HL-60 (cell line): ENCODE results near the gene TTC34.

ENCODE experiments used
- DNase-seq, 2 experiments: peaks; one replicate each; pipeline ENCODE4 v3.0.0-alpha.2; 2010 to 2020; ENCODE audit warnings: low read depth in 1 of 2, low spot score in 1 of 2
- H3K27ac ChIP-seq: fragments of 250-450 bp; sonication (Bioruptor Pico); replicated peaks from 2 replicates; pipeline ENCODE4 v1.5.1; 2020; ENCODE audit warnings: mild to moderate bottlenecking, moderate library complexity
- H3K27me3 ChIP-seq: fragments of 250-450 bp; sonication (Bioruptor Pico); 2 replicates; pipeline ENCODE4 v1.5.1; 2021; ENCODE audit warnings: mild to moderate bottlenecking, moderate library complexity; ENCODE audit not compliant: insufficient read depth, poor library complexity, severe bottlenecking
- H3K4me3 ChIP-seq: replicated peaks from 2 replicates; pipeline ENCODE4 v1.5.1; 2011; ENCODE audit warnings: mild to moderate bottlenecking, control low read depth, low read length; ENCODE audit not compliant: insufficient read depth
- GABPA ChIP-seq: IDR thresholded peaks from 2 replicates; pipeline ENCODE4 v1.6.1; 2012; ENCODE audit warnings: low read depth
- POLR2AphosphoS5 ChIP-seq: IDR thresholded peaks from 2 replicates; pipeline ENCODE4 v1.6.1; 2012; ENCODE audit warnings: low read depth
- REST ChIP-seq: IDR thresholded peaks from 2 replicates; pipeline ENCODE4 v1.6.1; 2012; ENCODE audit warnings: low read depth; ENCODE audit not compliant: insufficient replicate concordance
- SPI1 ChIP-seq: IDR thresholded peaks from 2 replicates; pipeline ENCODE4 v1.6.1; 2012; ENCODE audit warnings: low read depth, mild to moderate bottlenecking, borderline replicate concordance
- TF ChIP-seq, protein P1 (sequence below): IDR thresholded peaks from one replicate; pipeline ENCODE4 v1.5.1; 2011; ENCODE audit warnings: low read length, control low read depth, inconsistent platforms; ENCODE audit not compliant: insufficient read depth

The TTC34 gene

GRCh38 chr1:2822621-2823145 lies 21.2 kb upstream of the TTC34 start:
- TF ChIP-seq SPI1 (no peak), POLR2AphosphoS5 (no peak), REST (no peak), GABPA (no peak)
- TF ChIP-seq, protein P1, sequence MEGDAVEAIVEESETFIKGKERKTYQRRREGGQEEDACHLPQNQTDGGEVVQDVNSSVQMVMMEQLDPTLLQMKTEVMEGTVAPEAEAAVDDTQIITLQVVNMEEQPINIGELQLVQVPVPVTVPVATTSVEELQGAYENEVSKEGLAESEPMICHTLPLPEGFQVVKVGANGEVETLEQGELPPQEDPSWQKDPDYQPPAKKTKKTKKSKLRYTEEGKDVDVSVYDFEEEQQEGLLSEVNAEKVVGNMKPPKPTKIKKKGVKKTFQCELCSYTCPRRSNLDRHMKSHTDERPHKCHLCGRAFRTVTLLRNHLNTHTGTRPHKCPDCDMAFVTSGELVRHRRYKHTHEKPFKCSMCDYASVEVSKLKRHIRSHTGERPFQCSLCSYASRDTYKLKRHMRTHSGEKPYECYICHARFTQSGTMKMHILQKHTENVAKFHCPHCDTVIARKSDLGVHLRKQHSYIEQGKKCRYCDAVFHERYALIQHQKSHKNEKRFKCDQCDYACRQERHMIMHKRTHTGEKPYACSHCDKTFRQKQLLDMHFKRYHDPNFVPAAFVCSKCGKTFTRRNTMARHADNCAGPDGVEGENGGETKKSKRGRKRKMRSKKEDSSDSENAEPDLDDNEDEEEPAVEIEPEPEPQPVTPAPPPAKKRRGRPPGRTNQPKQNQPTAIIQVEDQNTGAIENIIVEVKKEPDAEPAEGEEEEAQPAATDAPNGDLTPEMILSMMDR, result no peak
- no peak overlapping the region for H3K27ac ChIP-seq
- H3K27me3 ChIP-seq, result no peaks in the 10 kb centered on the region
- no peak overlapping the region for H3K4me3 ChIP-seq
- no peak for DNase-seq

GRCh38 chr1:2821966-2822620 lies 20.6 kb upstream of the TTC34 start:
- TF ChIP-seq REST (no peak), SPI1 (no peak), GABPA (no peak), POLR2AphosphoS5 (no peak)
- TF ChIP-seq, protein P1, result no peak
- no peak for DNase-seq
- no peaks in the 10 kb centered on the region for H3K27me3 ChIP-seq
- H3K27ac ChIP-seq, result no peak overlapping the region
- H3K4me3 ChIP-seq, result no peak overlapping the region

DNA sequence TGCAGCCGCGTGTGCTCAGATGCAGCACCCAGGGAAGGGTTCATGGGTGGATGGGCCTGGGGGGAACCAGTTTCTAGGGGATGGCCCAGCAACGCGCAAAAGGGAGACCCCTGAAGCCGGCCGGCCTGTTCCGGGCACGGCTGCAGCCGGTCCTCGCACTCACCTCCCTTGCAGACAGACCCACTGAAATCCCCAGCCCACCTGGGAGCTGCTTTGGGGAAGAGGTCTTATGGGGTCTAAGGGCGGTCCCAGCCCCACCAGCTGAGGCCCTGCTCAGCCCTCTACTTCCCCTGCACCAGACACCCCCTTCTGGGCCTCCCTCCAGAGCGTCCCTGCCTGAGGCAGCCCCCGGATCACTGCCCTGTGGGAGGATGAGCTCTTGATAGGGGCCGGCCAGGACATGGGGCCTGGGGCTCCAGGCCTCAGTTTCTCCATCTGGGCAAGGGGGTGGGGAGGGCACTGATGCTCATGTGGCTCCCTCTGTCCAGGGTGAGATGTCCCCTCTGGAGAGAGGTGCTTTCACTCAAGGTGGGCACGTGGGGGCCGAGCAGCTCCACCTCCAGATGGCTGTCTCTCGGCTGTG lies 20.0 kb upstream of the TTC34 start:
- Histone ChIP-seq H3K27ac (no peak overlapping the region), H3K4me3 (no peak overlapping the region), H3K27me3 (no peaks in the 10 kb centered on the region)
- TF ChIP-seq SPI1 (no peak), GABPA (no peak), REST (no peak), POLR2AphosphoS5 (no peak)
- TF ChIP-seq, protein P1, result no peak
- DNase-seq, result no peak
